NCI-H1417 treated with DMSO at 0.1 percent for 48 hours (cell line): Measurements from ENCODE around the gene RFX6.
"Not testable (repeated sequence)": the region's sequence is repeated elsewhere in the genome, so short reads cannot be mapped to it uniquely, and the experiment has no call there.

Source experiments
- DNase-seq: peaks from one replicate; lab custom pipeline; 2025; lab: John Stamatoyannopoulos, UW

Gene RFX6

DNA sequence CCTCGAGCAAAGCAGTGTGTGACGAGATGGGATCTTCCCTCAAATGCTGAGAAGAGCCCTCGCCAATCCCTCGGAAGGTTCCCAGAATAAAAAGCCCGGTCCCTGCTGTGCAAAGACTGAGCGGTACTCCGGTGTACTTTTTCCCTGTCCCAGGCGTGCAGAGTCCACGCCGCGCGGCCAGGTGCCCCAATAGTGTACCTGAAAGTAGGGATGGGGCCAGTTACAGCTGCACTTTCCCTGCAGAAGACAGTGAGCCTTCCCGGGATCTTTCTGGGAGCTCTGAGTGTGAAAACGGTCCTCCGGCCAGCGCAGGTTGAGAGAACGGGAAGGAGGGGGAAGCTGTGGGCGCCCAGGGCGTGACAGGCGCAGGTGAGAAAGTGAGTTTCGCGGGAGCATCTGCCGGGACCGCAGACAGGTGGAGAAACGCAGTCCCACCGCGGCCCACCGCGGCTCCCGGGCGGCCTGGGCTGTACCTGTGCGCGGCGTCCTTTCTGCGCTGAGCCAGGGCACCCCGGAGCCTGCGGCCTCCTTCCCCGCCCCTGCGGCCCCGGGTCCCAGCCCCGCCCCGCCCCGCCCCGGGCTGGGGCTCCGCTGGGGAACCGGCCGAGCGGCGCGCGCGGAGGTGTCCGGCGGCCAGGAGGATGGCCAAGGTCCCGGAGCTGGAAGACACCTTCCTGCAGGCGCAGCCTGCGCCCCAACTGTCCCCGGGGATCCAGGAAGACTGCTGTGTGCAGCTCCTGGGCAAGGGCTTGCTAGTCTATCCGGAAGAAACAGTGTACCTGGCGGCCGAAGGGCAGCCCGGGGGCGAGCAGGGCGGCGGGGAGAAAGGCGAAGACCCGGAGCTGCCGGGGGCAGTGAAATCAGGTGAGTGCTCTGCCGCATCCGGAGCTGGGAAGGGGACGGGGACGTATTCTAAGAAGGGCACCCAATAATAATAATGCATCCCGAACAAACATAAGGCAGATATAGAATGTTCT is at the start of gene RFX6:
RFX6 (plus strand) TSS at position 608 of the 977 bp plus-strand sequence; CDS start at position 642, 34 bp downstream.
- DNase-seq = no peak

- no peak for DNase-seq
Measured at GRCh38 chr6:116827561-116828240, 49.3 kb upstream of the RFX6 start.

DNA sequence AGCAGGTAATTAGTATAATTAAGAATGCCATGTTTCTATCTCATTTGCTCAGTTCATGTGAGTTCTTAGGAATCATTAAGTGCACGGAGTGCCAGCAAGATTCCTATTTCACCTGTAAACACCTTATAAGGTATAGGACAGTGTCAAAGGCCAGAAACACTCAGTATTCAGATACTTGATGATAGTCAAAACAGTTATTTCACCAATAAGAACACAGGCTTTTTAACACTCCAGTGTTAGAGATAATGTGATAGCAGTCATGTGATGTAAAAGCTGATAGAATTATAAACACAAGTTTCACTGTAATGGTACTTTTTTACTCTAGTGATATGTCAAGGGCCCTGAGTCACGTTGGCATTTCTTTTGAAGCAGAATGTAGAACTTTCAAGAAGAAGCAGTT is 48.1 kb upstream of the RFX6 start, which contains the start of gene GPRC6A:
GPRC6A (minus strand) TSS at position 101 of the 400 bp plus-strand sequence; CDS start at position 31, 70 bp downstream.
- DNase-seq = no peak

DNA sequence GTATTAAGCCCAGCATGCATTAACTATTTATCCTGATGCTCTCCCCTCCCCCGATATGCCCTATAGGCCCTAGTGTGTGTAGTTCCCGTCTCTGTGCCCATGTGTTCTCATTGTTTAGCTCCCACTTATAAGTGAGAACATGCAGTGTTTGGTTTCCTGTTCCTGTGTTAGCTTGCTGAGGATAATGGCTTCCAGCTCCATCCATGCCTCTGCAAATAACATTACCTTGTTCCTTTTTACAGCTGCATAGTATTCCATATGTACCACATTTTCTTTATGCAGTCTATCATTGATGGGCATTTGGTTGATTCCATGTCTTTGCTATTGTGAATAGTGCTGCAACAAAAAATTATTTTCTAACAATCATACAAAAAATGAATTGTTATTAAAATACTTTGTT is 42.5 kb upstream of the RFX6 start:
- DNase-seq = not testable (repeated sequence)

DNA sequence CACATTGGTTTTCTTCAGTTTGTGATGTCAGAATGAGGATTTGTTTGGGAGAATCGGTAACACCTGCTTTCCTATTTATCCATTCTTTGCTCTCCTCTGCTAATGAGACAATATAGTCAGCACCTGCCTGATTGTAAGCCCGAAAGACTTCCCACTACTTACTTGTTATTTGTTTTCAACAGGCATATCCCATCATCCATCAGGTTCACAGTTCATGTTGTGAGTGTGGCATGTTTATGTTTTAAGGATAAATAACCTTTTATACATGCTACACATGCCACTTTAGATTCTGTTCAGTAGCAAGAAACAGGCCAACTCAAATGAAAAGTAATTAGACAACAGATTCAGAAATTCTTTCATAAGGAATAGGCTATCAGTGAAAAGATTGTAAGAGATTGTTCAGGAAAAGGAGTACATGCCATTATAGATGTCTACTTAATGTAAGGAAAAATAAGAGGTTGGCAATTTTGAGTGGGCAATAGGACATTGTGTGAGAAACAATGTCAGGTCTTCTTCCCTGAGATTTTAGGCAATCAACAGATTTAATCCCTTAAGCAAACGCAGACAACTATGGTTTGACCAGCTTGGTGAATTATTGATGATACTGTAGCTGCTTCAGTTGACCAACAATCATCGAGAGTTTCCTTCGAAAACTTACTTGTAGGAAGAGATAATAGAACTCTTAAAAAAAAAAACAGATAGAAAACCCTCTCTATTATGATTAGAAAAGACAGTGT is 40.3 kb upstream of the RFX6 start:
- DNase-seq = peak; percentile 6

- no peak for DNase-seq
Measured at GRCh38 chr6:116840091-116840490, 37.0 kb upstream of the RFX6 start.

- DNase-seq = no peak
Measured at GRCh38 chr6:116842459-116842858, 34.6 kb upstream of the RFX6 start.

DNA sequence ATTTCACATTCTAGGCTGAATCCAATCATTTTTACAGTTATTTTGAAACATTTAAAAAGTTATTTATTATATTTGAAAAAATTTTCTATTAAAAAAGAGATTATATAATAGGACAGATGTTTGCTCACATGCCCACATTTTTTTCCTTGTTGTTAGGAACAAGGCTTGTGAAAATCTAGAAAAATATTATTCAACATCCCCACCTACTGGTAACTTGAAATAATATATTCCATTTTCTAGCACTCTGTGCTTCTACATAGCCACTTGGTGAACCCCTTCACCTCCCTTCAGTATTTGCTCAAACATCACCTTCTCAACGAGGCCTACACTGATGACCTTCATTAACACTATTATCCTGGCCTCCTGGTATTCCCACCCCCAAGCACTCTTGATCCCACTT is 29.8 kb upstream of the RFX6 start:
- DNase-seq = no peak

DNA sequence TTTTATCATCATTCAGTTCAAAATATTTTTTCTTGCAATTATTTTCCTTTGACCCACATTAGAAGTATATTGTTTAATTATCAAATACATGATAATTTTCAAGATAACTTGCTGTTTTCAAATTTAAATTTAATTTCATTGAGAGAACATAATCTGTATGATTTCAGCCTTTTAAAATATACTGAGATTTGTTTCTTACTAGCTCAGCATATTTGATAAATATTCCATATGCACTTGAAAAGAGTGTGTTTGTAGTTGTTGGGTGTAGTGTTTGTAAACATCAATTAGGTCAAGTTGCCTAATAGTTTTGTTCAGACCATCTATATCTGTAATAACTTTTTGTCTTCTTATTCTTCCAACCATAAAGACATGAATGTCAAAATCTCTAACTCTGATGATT is 19.0 kb upstream of the RFX6 start:
- DNase-seq = no peak

GRCh38 chr6:116859264-116859663 is 17.8 kb upstream of the RFX6 start:
- no peak for DNase-seq

GRCh38 chr6:116866281-116866871 is 10.7 kb upstream of the RFX6 start:
- no peak for DNase-seq

DNA sequence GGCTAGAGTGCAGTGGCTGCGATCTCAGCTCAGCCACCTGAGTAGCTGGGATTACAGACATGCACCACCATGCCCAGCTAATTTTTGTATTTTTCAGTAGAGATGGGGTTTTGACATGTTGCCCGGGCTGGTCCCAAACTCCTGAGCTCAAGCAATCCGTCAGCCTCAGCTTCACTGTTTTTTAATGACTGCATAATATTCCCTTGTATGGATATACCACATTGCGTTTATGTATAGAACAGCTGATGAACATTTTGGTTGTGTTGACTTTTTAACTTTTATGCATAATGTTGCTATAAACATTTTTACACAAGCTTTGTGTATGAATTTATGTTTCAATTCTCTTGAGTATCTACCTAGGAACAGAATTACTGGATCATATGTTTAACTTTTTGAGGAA is 4.3 kb upstream of the RFX6 start:
- DNase-seq = no peak

DNA sequence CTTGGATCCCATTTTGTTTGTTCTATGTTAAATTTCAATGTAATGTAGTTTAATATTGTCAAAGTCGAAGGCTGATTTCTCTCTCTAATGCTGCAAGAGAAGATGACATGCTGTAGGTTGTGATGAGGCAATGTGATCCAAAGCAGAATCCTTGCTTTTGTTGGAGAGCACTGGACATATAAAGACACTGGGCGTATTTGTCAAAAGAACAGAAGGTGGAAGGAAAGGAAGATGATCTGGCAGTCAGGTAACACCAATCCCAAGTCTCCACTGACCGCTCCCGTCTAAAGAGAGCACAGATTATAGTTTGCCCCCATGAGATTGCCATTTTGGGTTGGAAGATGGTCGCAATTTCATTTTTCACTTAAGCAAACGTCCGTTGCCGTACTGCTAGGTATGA is 935 bp upstream of the RFX6 start:
- no peak for DNase-seq

DNA sequence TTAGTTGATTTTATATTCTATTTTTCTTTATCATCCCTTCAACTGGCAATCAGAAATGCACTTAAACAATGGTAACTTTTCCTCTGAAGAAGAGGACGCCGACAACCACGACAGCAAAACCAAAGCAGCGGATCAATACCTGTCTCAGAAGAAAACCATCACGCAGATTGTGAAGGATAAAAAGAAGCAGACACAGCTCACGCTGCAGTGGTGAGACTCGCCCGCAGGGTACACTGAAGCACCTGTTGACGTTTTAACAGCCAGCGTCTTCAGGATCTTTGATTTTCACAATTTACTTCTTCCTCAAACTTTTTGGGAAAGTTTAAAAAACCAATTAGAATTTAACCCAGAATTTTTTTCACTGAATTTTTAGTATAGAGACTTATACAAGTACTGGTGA is 701 bp downstream of the RFX6 start:
- no peak for DNase-seq

- no peak for DNase-seq
Measured at GRCh38 chr6:116881236-116881635, 4.2 kb downstream of the RFX6 start.

DNA sequence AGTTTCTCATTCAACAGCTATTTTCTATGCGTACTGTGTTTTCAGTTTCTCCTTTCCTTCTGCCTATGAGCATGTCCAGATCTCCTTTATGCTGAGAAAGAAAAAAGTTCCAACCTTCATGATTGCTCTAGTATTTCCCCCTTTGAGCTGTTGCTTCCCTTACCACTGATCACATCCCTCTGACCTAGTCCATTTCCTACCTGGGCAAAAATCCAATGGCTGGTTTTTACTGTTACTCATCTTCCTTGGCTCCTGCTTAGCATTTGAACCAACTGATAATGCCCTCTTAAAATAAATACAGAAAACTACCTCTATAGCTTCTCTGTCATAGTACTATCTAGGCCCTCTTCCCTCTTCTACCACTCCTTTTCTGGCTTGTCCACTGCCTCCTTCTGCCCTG is 6.0 kb downstream of the RFX6 start:
- DNase-seq = no peak

DNA sequence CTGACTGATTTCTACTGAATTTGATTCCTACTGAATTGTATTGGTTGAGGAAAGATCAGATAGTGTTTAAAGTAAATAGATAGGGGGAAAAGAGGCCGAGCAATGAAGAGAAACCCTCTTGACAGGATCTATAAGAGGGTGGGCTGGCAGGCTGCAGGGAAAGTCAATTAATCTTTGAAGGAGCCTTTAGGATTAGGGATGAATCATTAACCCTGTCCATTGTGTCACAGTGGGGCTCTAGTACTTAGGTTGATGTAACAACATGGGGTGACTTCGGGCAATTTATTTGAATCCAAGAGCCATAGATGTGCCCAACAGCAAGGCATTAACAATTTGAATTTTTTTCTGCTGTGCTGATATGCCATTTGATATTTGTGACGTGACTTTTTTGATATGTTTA is 7.5 kb downstream of the RFX6 start:
- DNase-seq = no peak

DNA sequence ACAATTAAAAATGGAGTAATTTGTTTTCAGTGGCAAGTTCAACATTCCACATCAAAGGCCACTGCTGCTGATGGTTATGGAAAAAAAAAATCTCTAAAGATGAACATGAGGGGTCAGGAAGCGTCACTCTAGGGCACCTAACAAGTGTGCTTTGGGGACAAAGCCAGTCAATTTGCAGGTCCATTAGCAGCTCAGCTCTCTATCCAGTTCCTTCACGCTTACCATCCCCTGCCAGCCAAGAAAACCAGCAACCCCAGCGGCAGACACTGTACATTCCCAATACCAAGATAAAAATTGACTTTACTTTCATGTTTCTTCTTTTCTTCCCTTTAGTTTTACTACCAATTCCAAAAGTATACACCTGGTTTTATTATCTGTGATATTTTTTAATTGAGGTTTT is 10.1 kb downstream of the RFX6 start:
- DNase-seq = no peak

GRCh38 chr6:116887894-116888293 is 10.9 kb downstream of the RFX6 start:
- no peak for DNase-seq

GRCh38 chr6:116888732-116889360 is 11.8 kb downstream of the RFX6 start:
- no peak for DNase-seq

GRCh38 chr6:116894669-116895068 is 17.6 kb downstream of the RFX6 start:
- no peak for DNase-seq

GRCh38 chr6:116895935-116896334 is 18.9 kb downstream of the RFX6 start:
- DNase-seq = no peak
